Measurements from ENCODE around the gene ACVR1C.

- TF ChIP-seq CBFB (CRISPR knock-in tag; IDR thresholded peaks at IDR 0.05; ENCODE audit: low read depth) (no peak), ZNF671 (CRISPR knock-in tag; IDR thresholded peaks at IDR 0.05) (no peak), CTCF (IDR thresholded peaks at IDR 0.05) (no peak), ATF3 (CRISPR knock-in tag; conservative IDR thresholded peaks at IDR 0.05) (no peak), SOX15 (CRISPR knock-in tag; IDR thresholded peaks at IDR 0.05) (no peak)
Measured at GRCh38 chr2:157574165-157574564, 54.5 kb downstream of the ACVR1C start.
